HG03469 (cell line): Measurements from ENCODE around the gene CARHSP1.
"Not testable (repeated sequence)": the region's sequence is repeated elsewhere in the genome, so short reads cannot be mapped to it uniquely, and the experiment has no call there.

Source experiments
- ATAC-seq: cut with Tn5 transposase; IDR thresholded peaks from one replicate; pipeline ENCODE4 v1.9.1; 2021; ENCODE audit warnings: mild to moderate bottlenecking, moderate library complexity, moderate number of reproducible peaks; ENCODE audit not compliant: unreplicated experiment

CARHSP1 gene

DNA sequence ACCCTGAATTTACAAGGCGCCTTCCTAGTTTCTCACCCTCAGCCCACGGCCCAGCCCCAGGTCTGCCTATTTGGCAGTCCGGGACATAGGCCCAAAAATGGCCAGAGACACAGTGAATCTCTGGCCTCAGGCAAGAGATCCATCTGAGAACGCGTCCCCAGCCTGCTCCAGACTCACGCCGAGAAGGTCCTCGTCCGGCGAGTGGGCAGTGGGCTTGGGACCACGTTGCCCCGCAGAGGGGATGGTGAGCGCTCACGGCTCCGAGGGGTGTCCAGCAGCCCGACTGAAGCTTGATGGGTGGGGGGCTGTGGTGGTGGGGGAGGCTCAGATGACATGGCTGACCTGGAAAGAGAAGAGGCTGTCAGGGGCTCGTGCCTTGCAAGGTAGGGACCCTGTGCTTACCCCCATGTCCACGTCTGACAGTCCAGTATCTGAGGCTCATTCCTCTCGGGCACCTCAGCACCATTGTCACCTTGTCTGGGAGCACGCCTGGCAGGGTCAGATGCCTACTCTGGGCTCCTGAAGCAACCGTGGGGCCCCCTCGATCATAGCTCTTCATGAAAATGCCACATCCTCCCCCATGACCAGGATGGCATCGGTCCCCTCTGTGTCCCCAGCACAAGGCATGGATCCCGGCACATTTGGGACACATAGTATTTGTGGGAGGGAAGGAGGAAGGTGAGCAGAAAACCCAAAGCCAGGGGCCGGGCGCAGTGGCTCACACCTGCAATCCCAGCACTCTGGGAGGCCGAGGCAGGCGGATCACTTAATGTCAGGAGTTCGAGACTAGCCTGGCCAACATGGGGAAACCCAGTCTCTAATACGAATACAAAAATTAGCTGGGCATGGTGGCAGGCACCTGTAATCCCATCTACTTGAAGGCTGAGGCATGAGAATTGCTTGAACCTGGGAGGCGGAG, 9.6 kb downstream of the CARHSP1 start:
- ATAC-seq = no peak

DNA sequence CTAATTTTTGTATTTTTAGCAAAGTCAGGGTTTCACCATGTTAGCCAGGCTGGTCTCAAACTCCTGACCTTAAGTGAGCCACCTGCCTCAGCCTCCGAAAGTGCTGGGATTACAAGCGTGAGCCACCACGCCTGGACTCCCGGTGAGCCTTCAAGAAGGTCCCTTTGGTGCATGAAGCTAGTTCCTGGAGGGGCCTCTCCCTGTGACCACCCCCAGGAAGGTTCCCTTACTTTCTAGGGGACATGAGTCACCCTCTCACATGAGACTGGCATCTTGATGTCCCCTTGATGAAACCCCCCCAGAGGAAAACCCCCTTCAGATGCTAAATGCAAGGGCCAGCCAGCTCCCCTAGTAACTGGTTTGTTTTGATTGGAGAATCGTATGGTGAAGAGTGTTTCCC, 12.8 kb downstream of the CARHSP1 start:
- ATAC-seq = no peak

DNA sequence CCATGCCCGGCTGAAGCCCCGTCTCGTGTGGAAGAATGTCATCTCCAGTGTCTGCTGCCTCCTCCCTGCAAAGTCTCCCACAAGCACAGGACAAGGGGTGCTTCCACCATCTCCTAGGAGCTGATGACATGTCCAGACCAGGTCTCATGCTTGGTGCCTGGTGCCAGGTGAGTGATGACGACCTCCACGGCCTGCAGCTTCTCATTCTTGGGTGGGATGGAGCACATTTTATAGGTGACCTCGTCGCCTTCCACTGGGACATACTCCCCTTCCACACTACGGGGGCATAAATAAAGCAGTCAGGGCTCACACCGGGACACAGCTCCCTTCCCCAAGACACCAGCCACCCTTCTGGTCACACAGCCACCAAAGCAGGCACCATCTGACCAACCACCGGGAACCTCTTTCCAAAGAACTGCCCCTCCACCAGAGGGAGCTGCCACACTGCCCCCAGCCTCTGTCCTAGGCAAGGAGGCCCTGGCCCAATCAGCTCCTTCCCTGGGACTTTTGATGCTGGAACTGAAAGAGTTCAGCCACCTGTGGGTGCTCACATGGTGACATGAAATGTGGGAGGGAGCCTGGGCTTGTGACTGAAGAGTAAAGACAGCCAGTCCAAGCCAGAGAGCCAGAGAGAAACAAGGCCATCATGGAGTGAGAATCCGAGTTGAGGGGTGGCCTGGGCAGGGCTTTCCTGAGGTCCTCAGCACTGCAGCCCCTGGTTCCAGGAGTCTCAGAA, 13.6 kb downstream of the CARHSP1 start:
- no peak for ATAC-seq

GRCh38 chr16:8854298-8854948, 14.4 kb downstream of the CARHSP1 start:
- ATAC-seq = no peak

DNA sequence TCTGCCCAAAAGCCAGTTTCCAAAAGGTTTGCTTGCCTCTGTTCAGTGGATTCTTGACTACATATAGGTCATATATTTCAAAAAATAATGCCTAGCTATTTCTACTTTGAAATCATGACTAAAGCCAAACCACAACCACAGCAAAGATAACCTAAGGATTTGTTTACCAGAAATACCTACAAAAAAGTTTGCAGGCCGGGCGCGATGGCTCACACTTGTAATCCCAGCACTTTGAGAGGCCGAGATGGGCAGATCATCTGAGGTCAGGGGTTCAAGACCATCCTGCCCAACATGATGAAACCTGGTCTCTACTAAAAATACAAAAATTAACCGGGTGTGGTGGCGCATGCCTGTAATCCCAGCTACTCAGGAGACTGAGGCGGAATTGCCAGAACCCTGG, 15.2 kb downstream of the CARHSP1 start:
- ATAC-seq = no peak

DNA sequence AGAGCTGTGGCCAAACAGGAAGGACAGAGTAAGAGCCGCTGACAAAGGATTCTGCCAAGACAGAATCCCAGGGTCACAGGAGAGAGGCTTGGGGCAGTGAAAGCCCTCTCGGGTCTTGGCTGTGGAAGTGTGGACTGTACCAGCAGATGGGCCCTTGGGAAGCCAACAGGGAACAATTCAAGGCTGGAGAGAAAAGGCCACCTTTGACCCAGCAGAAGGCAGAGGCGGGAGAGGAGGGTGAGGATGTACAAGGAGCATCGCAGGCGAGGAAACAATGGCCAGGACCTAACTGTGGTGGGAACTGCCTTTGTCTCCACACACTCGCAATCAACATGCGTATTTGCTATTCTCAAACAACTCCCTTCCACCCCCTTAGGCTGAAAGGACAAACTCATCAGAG, 15.7 kb downstream of the CARHSP1 start:
- no peak for ATAC-seq

GRCh38 chr16:8852534-8852933, 16.3 kb downstream of the CARHSP1 start:
- no peak for ATAC-seq

DNA sequence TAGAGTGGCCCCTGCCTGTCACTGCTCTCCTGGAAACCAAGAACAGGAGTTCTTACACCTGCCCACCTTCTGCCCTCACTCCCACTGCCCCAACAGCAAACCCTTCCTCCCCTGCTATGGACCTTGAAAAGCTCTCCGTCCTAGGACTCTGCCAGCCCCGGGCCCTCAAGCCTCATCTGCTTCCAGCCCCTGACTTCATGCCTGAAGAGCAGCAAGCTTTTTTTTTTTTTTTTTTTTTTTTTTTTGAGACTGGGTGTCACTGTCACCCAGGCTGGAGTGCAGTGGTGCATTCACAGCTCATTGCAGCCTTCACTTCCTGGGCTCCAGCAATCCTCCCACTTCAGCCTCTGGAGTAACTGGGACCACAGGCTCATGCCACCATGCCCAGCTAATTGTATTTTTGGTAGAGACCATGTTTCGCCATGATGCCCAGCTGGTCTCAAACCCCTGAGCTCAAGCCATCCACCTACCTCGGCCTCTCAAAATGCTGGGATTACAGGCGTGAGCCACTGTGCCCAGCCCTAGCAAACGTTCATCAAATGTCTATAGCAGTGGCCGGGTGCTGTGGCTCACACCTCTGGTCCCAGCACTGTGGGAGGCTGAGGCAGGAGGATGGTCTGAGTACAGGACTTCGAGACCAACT, 16.9 kb downstream of the CARHSP1 start:
- ATAC-seq = no peak

DNA sequence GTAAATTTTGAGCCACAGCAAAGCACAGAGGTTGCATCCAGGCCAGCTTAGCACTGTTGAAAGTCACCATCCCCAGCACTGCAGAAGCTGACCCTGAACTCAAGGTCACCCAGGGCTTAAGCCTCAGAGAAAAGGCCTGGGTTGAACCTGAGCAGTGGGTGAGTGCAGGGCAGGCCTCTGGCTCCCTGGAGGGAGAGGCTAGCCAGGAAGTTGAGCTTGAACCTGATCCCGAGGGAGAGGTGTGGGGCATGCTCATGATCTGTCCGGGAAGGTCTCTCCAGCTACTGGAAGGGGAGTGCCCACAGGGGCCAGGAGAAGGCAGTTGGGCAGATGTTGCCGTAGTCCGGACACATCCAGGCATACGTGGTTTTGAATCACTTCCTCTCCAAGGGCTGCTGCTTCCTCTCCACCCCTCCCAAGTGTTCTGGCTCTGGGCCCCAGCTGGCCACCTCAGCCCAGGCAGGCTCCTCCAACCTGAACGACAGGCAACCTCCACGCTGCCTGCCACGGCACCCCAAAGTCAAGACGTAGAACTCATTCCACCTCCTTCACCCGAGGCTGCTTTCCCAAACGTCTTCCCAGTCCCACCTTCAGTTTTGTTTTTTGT, 18.4 kb downstream of the CARHSP1 start:
- no peak for ATAC-seq

GRCh38 chr16:8849411-8850011, 19.3 kb downstream of the CARHSP1 start:
- ATAC-seq = no peak

DNA sequence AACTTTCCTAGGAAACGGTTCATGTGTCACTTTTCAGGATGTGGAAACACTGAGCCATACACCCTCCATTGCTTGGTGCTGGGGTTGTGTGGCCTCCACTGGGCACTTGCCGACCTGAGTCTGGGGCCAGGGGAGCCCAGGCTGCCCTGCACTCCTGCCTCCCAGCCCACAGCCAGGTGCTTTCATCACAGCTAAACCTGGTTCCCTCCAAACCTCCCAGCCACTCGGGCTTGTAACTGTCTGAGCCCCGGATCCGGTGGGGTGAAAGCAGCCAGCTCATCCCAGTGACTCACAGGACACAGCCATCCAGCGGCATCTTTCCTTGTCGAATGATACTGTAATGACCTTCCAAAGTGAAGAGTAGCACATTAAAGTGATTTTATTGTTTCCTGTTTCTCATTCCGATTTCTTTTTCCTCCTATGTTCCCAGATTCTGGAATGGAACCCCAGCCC, 19.8 kb downstream of the CARHSP1 start:
- no peak for ATAC-seq

DNA sequence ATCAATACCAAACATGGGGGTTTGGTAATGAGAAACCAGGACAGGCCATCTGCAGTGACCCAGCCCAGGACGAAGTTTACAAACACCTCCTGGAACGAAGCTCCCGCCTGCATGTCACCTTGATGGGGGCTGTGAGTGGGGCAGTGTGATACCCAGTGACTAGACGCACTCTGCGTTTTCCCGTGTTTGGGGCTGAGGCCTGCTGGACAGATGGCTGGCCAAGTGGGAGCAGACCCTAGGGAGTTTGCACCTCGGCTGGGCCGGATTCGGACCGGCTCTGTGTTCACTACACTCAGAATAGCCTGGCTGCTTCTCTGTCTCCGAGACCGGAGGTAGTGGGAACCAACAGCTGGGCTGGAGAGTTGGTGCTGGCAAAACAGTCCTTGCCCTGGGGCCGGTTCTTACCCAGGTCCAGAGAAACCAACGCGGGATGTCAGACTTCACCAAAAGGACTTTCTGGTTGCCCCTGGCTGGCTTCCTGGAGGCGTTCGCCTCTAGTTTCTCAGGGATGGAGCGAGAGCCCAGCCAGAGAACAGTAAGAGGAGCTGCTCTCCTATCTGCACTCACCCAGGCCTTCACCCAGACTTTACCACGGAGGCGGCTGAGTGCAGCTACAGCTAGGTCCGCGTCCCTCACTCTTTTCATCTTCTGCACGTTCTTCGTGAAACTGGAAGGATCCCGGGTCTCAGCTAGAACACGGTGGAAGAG, 20.4 kb downstream of the CARHSP1 start:
- no peak for ATAC-seq

- ATAC-seq = no peak
Measured at GRCh38 chr16:8847623-8848022, 21.2 kb downstream of the CARHSP1 start.

DNA sequence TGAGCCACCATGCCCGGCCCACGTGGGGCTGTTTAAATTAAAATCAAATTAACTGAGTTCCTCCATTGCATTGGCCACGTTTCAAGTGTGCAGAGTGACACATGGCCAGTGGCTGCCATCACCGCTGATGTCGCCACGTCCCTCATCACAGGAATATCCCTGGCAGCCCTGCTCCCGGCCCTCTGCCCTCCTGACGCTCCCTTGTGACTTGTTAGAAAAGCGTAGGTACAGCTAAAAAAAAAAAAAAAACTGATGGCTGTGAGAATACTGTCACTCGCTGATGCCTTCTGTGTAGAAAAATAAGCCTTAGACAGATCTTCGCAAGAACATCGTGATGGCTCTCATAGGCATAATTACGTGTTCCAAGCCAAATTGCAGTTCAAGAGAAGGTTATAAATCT, 21.7 kb downstream of the CARHSP1 start:
- no peak for ATAC-seq

DNA sequence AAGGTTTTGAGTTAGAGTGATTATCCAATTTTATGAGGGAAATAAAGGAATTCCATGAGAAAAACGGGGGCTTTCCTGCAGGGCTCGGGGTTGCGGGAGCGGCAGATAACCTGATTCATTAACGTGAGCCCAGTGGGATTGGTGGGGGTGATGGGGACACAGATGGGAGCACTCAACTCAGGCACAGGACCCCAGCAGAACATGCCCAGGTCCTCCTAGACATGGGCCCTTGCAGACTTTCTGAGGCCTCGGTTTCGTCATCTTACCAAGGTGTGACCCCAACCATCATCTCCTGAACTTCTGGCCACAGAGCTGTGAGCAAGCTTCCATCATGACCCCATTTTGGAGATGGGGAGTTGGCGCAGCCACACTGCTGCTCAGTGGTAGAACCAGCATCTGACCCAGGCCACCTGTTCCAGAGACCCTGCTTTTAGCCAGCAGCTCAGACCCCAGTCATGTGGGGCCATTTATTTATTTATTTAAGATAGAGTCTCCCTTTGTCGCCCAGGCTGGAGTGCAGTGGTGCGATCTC, 22.3 kb downstream of the CARHSP1 start:
- ATAC-seq = no peak

GRCh38 chr16:8845699-8846298, 23.0 kb downstream of the CARHSP1 start:
- ATAC-seq = no peak

GRCh38 chr16:8843296-8843695, 25.5 kb downstream of the CARHSP1 start:
- not testable (repeated sequence) for ATAC-seq

DNA sequence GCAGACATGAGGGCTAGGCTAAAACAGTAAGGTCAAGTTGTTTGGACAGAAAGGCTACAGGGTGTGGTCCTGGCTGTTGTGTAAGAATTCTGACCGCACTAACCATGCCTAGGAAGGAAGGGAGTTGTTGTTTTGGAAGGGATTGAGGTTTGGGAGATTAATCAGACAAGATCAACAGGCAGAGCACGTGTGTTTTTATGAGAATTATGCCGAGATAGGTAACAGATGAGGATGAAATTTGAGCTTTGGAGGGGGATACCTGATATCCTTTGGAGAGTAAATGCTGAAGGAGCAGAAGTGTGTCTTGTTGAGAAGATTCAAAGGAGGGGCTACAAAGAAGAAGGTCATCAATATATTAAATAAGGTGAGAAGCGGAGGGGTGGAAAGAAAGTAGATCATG, 26.8 kb downstream of the CARHSP1 start:
- ATAC-seq = not testable (repeated sequence)

- ATAC-seq = not testable (repeated sequence)
Measured at GRCh38 chr16:8837594-8837993, 31.2 kb downstream of the CARHSP1 start.
